HEK293T (cell line): Measurements from ENCODE around the gene WDR11.

Experiments
- ARNT ChIP-seq: fragments of 450-650 bp; IDR thresholded peaks from 2 replicates; pipeline ENCODE4 v1.6.1; 2017; ENCODE audit warnings: mild to moderate bottlenecking
- BHLHE40 ChIP-seq: fragments of 450-650 bp; IDR thresholded peaks from 2 replicates; pipeline ENCODE4 v1.6.1; 2016; ENCODE audit warnings: mild to moderate bottlenecking, moderate library complexity, borderline replicate concordance
- CTBP1 ChIP-seq: fragments of 450-650 bp; IDR thresholded peaks from 2 replicates; pipeline ENCODE4 v1.6.1; 2016; ENCODE audit warnings: borderline replicate concordance
- FOXA1 ChIP-seq: fragments of 450-650 bp; IDR thresholded peaks from 2 replicates; pipeline ENCODE4 v1.6.1; 2016; ENCODE audit warnings: mild to moderate bottlenecking
- FOXM1 ChIP-seq: fragments of 450-650 bp; IDR thresholded peaks from 2 replicates; pipeline ENCODE4 v1.6.1; 2017; ENCODE audit warnings: mild to moderate bottlenecking, borderline replicate concordance
- PKNOX1 ChIP-seq: fragments of 450-650 bp; IDR thresholded peaks from 2 replicates; pipeline ENCODE4 v1.6.1; 2016
- SP1 ChIP-seq: fragments of 450-650 bp; IDR thresholded peaks from 2 replicates; pipeline ENCODE4 v1.6.1; 2017
- SUZ12 ChIP-seq: fragments of 450-650 bp; IDR thresholded peaks from 2 replicates; pipeline ENCODE4 v1.6.1; 2016; ENCODE audit warnings: mild to moderate bottlenecking
- TARDBP ChIP-seq: fragments of 450-650 bp; IDR thresholded peaks from 2 replicates; pipeline ENCODE4 v1.6.1; 2016

- TF ChIP-seq SP1 (no peak), PKNOX1 (no peak), ARNT (no peak), BHLHE40 (no peak), CTBP1 (no peak), FOXM1 (no peak), SUZ12 (no peak), FOXA1 (no peak), TARDBP (no peak)
These were observed 38.1 kb upstream of the WDR11 start for GRCh38 chr10:120813085-120813484.
